Middle frontal gyrus (tissue), 1 donor: Measurements from ENCODE around the gene WFDC12.

Experiments
- DNase-seq: peaks from one replicate; pipeline ENCODE4 v3.0.0-alpha.2; 2015; ENCODE audit warnings: low spot score; ENCODE audit errors: extremely low spot score

WFDC12 gene

GRCh38 chr20:45115386-45115774 lies 8.9 kb downstream of the WFDC12 start:
- DNase-seq, result no peak

DNA sequence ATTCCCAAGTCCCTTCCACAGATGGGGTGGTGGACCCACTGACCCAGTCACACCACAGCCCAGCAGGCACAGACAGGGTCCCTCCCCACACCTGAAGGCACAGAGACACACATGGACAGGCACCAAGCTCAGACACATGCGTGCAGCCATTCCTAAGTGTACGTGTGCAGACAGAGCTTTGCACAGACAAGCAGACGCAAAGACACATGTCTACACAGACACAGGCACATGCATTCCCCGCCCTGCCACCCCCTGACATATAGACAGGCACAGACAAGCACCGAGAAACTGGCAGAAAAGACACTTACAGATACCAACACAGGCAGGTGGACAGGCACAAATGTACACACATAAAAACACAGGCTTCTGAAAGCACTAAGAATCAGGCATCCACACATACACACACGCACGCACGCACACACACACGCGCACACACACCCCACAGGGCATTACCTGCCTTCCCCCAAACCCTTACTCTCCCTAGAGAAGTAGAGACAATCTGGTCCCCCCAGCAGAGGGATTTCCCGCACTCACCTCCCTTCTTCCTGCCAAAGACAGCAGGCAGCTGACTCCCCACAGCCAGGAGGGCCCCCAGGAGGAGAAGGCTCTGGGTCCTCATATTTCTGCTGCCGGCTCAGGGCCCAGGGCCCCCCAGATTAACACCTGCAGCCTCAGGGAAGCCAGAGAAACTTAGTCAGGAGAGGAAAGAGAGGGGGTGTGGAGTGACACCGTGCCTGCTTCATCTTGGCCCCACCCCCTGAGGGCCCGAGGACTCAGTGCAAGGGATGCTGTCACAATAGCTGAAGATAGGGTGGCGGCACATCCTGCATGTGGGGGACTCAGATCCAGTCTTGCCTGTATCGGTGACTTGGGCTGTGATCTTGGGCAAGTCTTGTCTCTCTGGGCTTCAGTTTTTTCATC lies 9.5 kb downstream of the WFDC12 start, which contains the start of gene WFDC5:
Gene WFDC5, minus strand, starts transcription at position 710 of the 921 bp plus-strand sequence. Its CDS starts 91 bp downstream, at position 619.
- DNase-seq, result no peak

DNA sequence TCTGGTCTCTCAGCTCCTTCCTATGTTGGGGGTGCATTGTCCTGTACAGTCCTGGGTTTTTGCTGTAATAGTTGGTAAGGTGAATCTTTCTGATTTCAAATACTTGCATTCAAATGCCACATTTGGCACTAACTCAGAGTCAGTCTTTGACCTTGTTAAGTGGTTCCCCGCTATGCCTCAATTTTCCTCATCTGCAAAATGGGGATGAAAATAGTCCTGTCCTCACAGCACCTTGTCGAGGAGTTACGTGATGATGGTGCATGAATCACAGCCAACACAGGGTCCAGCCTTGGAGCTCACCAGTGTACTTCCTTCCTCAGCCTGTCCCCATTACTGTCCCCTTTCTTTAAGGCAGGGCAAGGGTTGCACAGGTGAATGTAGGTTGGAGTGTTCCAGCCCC lies 10.4 kb downstream of the WFDC12 start:
- DNase-seq, result no peak

DNA sequence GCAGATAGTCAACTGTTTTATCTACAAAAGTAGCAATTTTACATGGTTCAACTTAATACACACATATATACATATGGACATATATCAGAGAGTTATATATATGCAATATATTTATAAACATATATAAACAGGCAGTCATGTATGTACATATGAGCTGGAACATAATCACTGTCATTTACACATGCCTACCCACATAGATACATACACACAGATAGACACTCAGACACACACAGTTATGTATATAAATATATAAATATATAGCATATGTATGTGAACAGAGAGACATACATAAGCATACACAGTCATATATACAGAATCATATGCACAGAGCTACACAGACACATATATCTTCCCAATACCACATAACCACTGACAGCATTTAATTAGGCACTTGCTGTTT lies 11.5 kb downstream of the WFDC12 start:
- DNase-seq, result no peak

- no peak for DNase-seq
Measured at GRCh38 chr20:45111799-45112471, 12.3 kb downstream of the WFDC12 start.

- no peak for DNase-seq
Measured at GRCh38 chr20:45111285-45111684, 13.0 kb downstream of the WFDC12 start.

GRCh38 chr20:45110301-45110700 lies 14.0 kb downstream of the WFDC12 start:
- no peak for DNase-seq

DNA sequence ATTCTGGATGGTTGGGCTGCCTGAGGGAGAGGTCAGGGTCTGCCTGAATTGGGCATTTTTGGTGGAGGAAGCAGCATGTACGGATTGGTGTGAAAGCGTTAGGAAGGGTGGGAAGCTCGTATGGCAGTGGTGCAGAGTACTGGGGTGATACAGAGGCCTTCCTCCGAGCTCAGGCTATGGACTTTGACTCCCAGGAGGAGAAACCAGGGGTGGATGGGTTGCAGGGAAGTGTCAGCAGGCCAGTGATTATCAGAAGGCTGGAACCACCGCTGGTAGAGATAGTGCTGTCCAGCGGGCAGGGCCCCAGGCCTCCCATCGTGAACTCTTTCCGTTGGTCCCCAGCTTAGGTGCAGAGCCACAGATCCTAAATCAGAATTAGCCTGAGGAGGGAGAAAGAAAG lies 14.6 kb downstream of the WFDC12 start:
- no peak for DNase-seq

DNA sequence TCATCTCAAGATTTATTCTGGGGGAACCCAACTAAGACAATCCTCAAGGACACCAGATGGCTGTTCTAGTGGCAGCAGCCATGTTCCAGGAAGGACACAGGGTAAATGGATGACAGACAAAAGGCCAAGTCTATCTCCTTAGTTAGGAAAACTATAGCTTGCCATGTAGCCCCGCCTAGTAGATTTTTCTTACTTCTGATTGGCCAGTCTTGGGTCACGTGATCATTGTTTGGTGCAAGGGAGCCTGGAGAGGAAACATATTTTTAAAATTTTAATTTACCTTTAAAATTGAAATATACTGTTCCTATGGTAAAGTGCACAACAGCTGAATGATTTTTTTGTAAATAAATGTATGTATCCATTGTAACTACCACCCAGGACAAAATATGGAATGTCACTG lies 18.9 kb downstream of the WFDC12 start:
- DNase-seq, result no peak

DNA sequence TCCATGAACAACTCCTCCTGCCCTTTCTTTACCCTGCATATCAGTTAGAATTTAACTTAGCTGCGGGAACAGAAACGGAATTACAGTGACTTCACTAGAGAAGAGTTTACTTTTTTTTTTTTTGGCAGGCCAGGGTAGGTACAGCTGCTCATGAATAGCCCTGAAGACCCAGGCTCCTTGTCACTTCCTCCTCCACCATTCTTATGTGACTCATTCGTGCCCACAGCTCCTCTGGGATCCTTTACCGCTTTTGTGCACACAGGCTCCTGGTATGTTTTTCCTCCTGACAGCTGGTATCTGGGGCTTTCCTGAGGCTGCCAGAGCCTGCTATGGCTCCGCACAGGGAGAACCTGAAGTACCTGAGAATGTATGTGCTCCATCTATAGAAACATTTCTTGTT lies 19.5 kb downstream of the WFDC12 start:
- DNase-seq, result no peak

DNA sequence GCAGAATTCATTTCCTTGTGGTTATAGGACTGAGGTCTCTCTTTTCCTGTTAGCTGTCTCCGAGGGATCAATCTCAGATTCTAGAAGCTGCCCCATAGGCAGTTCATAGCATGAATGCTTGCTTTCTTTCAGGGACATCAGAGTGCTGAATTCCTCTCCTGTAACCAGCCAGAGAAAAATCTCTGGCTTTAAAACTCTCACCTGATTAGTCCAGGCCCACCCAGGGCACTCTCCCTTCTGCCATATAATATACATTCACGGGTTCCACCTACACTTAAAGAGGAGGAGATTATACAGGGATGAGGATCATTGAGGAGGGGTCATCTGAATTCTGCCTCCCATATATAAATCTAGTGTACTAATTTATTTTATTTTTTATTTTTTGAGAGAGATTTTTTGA lies 21.2 kb downstream of the WFDC12 start:
- DNase-seq, result no peak

DNA sequence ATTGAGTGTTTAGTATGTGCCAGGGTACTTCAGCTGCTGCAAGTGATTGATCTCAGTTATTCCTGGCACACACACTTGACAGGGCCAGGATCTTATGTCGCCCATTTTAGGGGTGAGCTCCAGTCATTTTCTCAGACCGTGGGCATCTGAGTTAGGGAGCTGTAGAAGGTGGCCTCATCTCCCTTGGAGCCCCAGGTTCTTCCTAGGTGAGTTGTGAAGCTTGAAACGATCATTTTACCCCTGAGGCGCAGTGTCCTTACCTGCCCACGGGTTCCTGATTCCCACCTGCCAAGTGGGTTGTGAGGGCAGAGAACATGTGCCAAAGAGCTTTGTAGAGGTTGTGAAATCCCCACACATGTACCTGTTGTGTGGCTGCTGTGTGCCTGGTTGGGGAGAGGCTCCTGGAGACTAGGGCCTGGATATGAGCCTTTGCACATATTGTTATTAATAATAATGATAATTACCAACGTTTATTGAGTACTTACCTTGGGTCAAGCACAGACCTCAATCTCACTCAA lies 22.9 kb downstream of the WFDC12 start:
- DNase-seq, result no peak

DNA sequence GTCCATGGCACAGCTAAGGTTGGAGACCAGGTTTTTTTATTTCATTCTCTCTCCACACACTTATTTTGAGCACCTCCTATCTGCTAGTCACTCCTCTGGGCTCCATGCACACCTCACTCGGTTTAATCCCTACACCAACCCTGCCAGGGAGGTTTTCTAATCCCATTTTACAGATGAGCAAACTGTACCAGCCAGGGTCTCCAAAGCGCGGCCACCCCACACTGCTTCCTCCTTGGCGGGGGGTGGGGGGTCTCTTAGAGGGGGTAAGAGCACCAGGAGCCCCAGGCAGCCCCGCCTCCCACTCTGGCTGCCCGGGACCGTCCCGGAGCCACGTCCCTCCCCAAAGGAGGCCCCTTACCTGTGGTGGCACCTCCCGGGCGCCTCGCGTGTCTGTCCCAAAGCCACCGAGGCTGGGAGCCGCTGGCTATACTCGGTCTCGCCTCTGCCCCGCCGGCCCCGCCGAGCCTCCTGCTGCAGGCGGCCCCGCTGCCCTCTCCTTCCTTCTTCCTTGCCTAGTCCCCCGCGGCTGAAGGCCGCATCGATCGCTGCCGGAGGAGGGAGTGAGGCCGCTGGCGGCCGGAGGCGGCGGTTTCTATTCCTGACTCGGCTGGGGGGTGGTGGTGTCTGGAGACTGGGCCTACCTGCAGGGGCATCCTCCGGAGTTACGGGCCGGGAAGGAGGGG lies 23.6 kb downstream of the WFDC12 start, which contains the start of gene KCNS1:
Gene KCNS1, minus strand, starts transcription at position 565 of the 683 bp plus-strand sequence. CDS start 1,891 bp downstream, outside the sequence.
- no peak for DNase-seq

DNA sequence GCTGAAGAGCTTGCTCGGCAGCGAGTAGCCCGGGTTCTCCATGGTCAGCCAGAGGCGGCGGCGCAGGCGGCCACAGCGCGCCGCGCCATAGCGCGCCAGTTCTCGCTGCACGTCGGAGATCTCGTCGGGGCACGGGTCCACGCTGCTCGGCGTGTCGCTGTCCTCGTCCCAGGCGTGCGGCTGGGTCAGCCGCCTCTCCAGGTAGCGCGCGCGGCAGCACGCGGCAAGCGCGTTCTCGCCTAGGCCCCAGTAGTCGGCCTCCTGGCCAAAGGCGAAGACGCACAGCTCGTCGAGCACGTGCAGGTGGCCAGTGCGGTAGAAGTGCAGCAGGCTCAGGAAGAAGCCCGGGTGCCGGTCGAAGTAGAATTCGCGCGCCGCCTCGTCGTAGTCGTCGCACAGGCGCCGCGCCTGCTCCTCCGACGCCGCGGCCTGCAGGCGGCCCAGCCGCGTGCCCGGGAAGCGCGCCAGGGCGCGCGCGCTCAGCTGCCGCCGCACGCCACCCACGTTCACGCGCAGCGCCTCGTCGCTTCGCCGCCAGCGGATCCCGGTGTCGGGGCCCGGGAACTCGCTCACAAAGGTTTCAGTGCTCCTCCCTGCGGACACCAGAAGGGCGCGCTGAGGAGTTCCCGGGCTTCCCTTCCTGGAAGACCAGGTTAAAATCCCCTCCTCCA lies 26.0 kb downstream of the WFDC12 start:
- no peak for DNase-seq

DNA sequence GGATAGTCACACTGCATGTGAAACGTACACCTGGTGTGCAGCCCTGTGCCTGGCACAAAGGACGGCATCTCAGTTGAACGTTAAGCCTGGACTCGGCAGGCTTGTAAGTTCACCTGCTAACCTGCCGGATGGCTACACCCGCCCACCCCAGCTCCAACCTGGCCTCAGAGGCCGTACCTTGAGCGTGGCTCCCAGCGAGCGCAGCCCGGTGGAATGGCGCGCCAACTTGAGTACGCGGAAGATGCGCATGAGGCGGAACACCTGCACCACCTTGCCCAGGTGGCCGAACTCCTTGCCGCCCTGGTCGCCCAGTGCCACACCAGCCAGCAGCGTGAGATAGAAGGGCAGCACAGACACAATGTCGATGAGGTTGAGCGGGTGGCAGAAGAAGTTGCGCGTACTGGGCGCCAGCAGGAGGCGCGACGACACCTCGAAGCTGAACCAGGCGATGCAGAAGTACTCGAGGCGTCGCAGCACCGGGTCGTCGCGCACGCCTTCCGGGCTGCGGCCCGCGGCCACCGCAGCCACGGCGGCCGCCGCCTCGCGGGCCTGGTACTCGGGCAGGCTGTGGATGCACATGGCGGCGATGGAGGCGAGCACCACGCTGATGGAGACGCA lies 26.7 kb downstream of the WFDC12 start:
- DNase-seq, result no peak

GRCh38 chr20:45096781-45097180 lies 27.5 kb downstream of the WFDC12 start:
- DNase-seq, result no peak

- DNase-seq, result no peak
Measured at GRCh38 chr20:45095805-45096238, 28.4 kb downstream of the WFDC12 start.

- no peak for DNase-seq
Measured at GRCh38 chr20:45094864-45095574, 29.2 kb downstream of the WFDC12 start.

DNA sequence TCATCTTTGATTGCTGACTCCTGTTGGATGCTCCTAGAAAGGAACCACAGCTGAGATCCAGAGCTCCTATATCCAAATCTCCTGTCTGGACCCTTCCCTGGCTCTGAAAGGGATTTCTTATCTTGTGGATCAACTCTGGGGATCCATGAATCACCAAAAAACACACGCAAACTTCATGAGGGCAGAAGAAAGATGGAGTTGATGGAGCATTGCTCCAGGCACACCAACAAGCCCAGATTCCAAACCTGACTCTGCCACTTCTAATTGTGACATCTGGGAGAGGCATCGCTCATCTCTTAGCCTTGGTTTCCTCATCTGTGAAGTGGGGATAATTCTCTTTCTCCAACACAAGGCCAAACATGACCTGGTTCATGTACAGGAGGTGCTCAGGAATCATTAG lies 30.1 kb downstream of the WFDC12 start:
- DNase-seq, result no peak

DNA sequence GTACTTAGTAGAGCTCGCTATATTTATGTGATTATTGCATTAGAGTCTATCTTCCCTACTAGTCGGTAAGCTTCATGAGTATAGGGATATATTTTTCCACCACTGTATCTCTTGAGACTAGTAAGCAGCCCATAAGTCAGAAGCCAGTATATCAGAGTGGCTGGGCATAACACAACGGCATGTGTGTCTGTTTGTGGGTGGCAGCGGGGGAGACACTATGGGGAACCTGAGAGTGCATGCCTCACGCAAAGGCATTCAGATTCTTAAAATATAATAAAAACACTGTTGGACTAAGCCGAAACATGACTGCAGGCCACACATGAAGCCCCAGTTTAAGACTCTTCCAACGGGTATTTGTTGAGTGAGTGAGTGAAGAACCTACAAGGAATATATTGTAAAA lies 31.4 kb downstream of the WFDC12 start:
- no peak for DNase-seq
